ENCODE results near the gene PMS1.

DNA sequence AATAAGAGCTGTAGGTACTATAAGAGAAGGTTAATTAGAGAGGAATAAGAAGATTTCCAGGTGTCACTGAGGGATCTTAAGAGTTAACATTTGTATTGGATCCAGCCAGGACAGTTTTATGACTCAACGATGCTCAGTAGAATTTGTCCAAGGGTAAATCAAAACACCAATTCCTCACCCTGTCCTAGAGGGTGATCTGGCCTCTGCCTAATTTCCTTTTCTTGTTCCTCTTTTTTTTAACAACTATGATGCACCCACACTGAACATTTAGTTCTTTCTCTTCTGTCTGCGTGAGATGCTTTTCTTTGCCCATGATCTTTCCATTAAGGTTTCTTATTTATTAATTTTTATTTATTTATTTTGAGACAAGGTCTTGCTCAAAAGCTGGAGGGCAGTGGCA is 92.0 kb downstream of the PMS1 start:
- TF ChIP-seq EP300 (IDR thresholded peaks at IDR 0.05) (no peak), CTCF (IDR thresholded peaks at IDR 0.05) (no peak)
